CD14-positive monocyte (primary cell): ENCODE data around the gene CD226. TPM values are rescaled to one million over a fixed set of nuclear protein-coding genes. Genes with fewer than 3 reads are reported as not detected.
"Not testable (repeated sequence)": the region's sequence is repeated elsewhere in the genome, so short reads cannot be mapped to it uniquely, and the experiment has no call there.

Source experiments
- DNase-seq, 3 donors: peaks; one replicate each; pipeline ENCODE4 v3.0.0-alpha.2; 2011 to 2022
- H2AFZ ChIP-seq: 2 replicates; pipeline ENCODE4 v1.6.0; 2012; ENCODE audit warnings: mild to moderate bottlenecking, low read depth, low read length, inconsistent platforms; ENCODE audit not compliant: insufficient read depth, poor library complexity, severe bottlenecking
- H3K27ac ChIP-seq, 2 donors: 1 replicate in 1 of 2; 2 replicates in 1 of 2; pipeline ENCODE4 v1.5.1; 2012 to 2013; ENCODE audit warnings: low read length in 2 of 2, control low read depth in 1 of 2, inconsistent platforms in 1 of 2, low read depth in 1 of 2, mild to moderate bottlenecking in 1 of 2
- H3K27me3 ChIP-seq, 2 donors: one replicate each; pipeline versions ENCODE4 v1.6.0 to v1.6.1; 2011 to 2013; ENCODE audit warnings: low read length in 2 of 2; ENCODE audit not compliant: control insufficient read depth in 2 of 2, insufficient read depth in 2 of 2
- H3K36me3 ChIP-seq, 2 donors: replicated peaks in 1 of 2; 1 replicate in 1 of 2; 2 replicates in 1 of 2; pipeline versions ENCODE4 v1.5.1 to v1.6.1; 2012 to 2013; ENCODE audit warnings: low read length in 2 of 2, control low read depth in 1 of 2, inconsistent platforms in 1 of 2, mild to moderate bottlenecking in 1 of 2; ENCODE audit not compliant: insufficient read depth in 2 of 2, control insufficient read depth in 1 of 2
- H3K4me1 ChIP-seq, 2 donors: 1 replicate in 1 of 2; 2 replicates in 1 of 2; pipeline versions ENCODE4 v1.5.1 to v1.6.1; 2012 to 2013; ENCODE audit warnings: low read length in 2 of 2, control low read depth in 1 of 2, inconsistent platforms in 1 of 2, mild to moderate bottlenecking in 1 of 2, moderate library complexity in 1 of 2; ENCODE audit not compliant: insufficient read depth in 2 of 2, control insufficient read depth in 1 of 2
- H3K4me2 ChIP-seq: replicated peaks from 2 replicates; pipeline ENCODE3; 2012; ENCODE audit warnings: low read length, moderate library complexity, mild to moderate bottlenecking; ENCODE audit not compliant: poor library complexity, severe bottlenecking; ENCODE audit errors: extremely low read depth
- H3K4me3 ChIP-seq, 3 experiments: fragments of 200-600 bp in 1 of 3; sonication (generic) in 1 of 3; replicated peaks in 1 of 3; 1 replicate in 2 of 3; 2 replicates in 1 of 3; pipeline ENCODE4 v1.5.1; 2011 to 2013; ENCODE audit warnings: low read length in 3 of 3, mild to moderate bottlenecking in 3 of 3, control low read depth in 2 of 3, low read depth in 2 of 3, inconsistent platforms in 1 of 3, moderate library complexity in 1 of 3
- H3K79me2 ChIP-seq: 2 replicates; pipeline ENCODE4 v1.6.0; 2012; ENCODE audit warnings: mild to moderate bottlenecking, control low read depth, inconsistent platforms, low read length, moderate library complexity; ENCODE audit not compliant: insufficient read depth
- H3K9ac ChIP-seq: 2 replicates; pipeline ENCODE4 v1.6.0; 2017; ENCODE audit warnings: low read length, mild to moderate bottlenecking; ENCODE audit not compliant: insufficient read depth, poor library complexity, severe bottlenecking
- H3K9me3 ChIP-seq, 2 donors: replicated peaks in 1 of 2; 1 replicate in 1 of 2; 2 replicates in 1 of 2; pipeline versions ENCODE4 v1.5.1 to v1.6.1; 2012 to 2013; ENCODE audit warnings: low read length in 2 of 2, control low read depth in 1 of 2; ENCODE audit not compliant: control insufficient read depth in 1 of 2, insufficient read depth in 1 of 2
- H4K20me1 ChIP-seq: 2 replicates; pipeline ENCODE4 v1.6.0; 2012; ENCODE audit warnings: mild to moderate bottlenecking, low read length, control low read depth, moderate library complexity; ENCODE audit not compliant: insufficient read depth
- H3K27ac Mint-ChIP-seq, 7 donors: one replicate each; pipeline ENCODE4 v1.8.0; 2020; ENCODE audit warnings: mild to moderate bottlenecking in 7 of 7, mixed read lengths in 7 of 7, moderate library complexity in 6 of 7, inconsistent platforms in 2 of 7
- H3K27me3 Mint-ChIP-seq, 3 donors: one replicate each; pipeline ENCODE4 v1.8.0; 2021 to 2022; ENCODE audit warnings: low read depth in 3 of 3, mild to moderate bottlenecking in 3 of 3, mixed read lengths in 3 of 3, moderate library complexity in 3 of 3, inconsistent platforms in 1 of 3
- H3K36me3 Mint-ChIP-seq, 2 donors: one replicate each; pipeline ENCODE4 v1.8.0; 2020; ENCODE audit warnings: mixed read lengths in 2 of 2, inconsistent platforms in 1 of 2, mild to moderate bottlenecking in 1 of 2
- H3K4me1 Mint-ChIP-seq: one replicate; pipeline ENCODE4 v1.8.0; 2020; ENCODE audit warnings: mild to moderate bottlenecking, mixed read lengths
- H3K4me3 Mint-ChIP-seq, 2 donors: one replicate each; pipeline ENCODE4 v1.8.0; 2020; ENCODE audit warnings: mild to moderate bottlenecking in 2 of 2, mixed read lengths in 2 of 2, moderate library complexity in 1 of 2
- H3K9me3 Mint-ChIP-seq, 7 donors: one replicate each; pipeline ENCODE4 v1.8.0; 2020 to 2022; ENCODE audit warnings: mixed read lengths in 7 of 7, mild to moderate bottlenecking in 6 of 7, moderate library complexity in 6 of 7, inconsistent platforms in 2 of 7
- WGBS: methylation state at CpG from one replicate; pipeline ENCODE4 v1.1.5; 2013; ENCODE audit warnings: missing lambda C conversion rate; ENCODE audit not compliant: insufficient coverage; 5-methylcytosine and 5-hydroxymethylcytosine counted together
- intact Hi-C, 2 donors: fragments of 100-400 bp; cut with micrococcal nuclease; formaldehyde crosslinking; loops; one replicate each; pipeline versions ENCODE4 v1.15.0 to v1.15.1; 2023
- polyA plus RNA-seq, 3 donors: library from polyadenylated mRNA; depleted of rRNA in 1 of 3; unstranded in 2 of 3; stranded (reverse) in 1 of 3; fragments of 300-500 nt in 2 of 3; fragments of >200 nt in 1 of 3; fragmentation: Illumina TruSeq in 2 of 3; gene quantifications; 1 replicate in 2 of 3; 2 replicates in 1 of 3; pipeline ENCODE4 v1.2.3, GENCODE V29; 2012 to 2021
- TF ChIP-seq, protein P1 (sequence below): fragments of 200-600 bp; IDR thresholded peaks from one replicate; pipeline ENCODE4 v1.8.0; 2022; ENCODE audit warnings: antibody characterized with exemption, mild to moderate bottlenecking

The CD226 gene
- polyA plus RNA-seq, 3 donors, result 0.53 to 1.1 (median 0.65) TPM

DNA sequence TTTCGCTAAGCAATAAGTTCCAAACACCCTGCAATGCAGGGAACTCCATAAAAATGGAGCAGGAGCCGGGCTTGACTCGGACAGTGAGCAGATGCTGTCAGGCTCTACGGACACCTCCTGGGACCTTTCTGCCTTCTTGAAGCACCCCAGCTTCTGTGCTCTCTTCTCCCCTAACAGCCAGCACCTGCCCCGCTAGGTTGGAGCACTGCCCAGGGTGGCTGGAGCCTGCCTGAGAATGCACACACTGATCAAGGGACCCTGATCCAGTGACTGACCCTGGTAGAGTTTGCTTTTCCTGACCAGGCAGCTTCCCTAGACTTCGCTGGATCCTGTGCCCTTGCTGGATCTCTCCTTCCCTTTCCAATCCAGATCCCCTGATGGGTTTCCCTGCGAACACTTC is 40.9 kb downstream of the CD226 start:
- DNase-seq, result no peak
- no peak overlapping the region for H2AFZ ChIP-seq
- H3K36me3 Mint-ChIP-seq, result no peaks in the 10 kb centered on the region
- WGBS, result 91% methylated on average over 6 of the region's 7 CpGs
- H3K4me1 ChIP-seq, result no peaks in the 10 kb centered on the region
- H3K27ac ChIP-seq, result no peak overlapping the region
- no peaks in the 10 kb centered on the region for H3K36me3 ChIP-seq
- H3K9ac ChIP-seq, result no peak overlapping the region
- H3K9me3 ChIP-seq, result no peaks in the 10 kb centered on the region
- no peaks in the 10 kb centered on the region for H3K27me3 ChIP-seq
- no peaks in the 10 kb centered on the region for H3K4me1 Mint-ChIP-seq
- intact Hi-C loops, result no loop called here
- peaks cover 0 to 3% (median 0%) of the 10 kb centered on the region in 7 donors for H3K9me3 Mint-ChIP-seq
- no peaks in the 10 kb centered on the region for H3K79me2 ChIP-seq
- no peak overlapping the region for H3K27ac Mint-ChIP-seq
- H3K4me2 ChIP-seq, result no peak overlapping the region
- TF ChIP-seq, protein P1, sequence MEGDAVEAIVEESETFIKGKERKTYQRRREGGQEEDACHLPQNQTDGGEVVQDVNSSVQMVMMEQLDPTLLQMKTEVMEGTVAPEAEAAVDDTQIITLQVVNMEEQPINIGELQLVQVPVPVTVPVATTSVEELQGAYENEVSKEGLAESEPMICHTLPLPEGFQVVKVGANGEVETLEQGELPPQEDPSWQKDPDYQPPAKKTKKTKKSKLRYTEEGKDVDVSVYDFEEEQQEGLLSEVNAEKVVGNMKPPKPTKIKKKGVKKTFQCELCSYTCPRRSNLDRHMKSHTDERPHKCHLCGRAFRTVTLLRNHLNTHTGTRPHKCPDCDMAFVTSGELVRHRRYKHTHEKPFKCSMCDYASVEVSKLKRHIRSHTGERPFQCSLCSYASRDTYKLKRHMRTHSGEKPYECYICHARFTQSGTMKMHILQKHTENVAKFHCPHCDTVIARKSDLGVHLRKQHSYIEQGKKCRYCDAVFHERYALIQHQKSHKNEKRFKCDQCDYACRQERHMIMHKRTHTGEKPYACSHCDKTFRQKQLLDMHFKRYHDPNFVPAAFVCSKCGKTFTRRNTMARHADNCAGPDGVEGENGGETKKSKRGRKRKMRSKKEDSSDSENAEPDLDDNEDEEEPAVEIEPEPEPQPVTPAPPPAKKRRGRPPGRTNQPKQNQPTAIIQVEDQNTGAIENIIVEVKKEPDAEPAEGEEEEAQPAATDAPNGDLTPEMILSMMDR, result no peak
- no peak overlapping the region for H3K4me3 Mint-ChIP-seq
- H3K4me3 ChIP-seq, result no peak overlapping the region
- H3K27me3 Mint-ChIP-seq, result no peaks in the 10 kb centered on the region
- H4K20me1 ChIP-seq, result no peaks in the 10 kb centered on the region

DNA sequence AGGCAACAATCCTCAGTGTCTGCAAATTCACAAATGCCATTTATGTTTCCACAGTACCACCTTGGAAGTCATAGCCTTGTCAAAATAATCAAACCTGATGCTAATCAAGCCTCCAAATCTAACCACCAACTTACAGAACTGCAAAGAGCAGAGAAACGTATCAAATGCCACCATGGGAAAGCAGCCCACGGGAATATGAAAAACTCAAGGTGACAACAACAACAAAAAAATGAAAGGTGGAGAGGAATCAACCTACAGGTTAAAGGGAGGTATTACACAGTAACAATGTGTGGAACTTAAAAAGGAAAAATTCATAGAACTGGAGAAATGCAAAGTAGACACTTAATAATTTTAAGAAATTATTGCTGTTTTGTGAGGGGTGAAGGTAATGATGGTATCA is 46.7 kb downstream of the CD226 start:
- Mint-ChIP-seq H3K27ac (no peak overlapping the region), H3K9me3 (peaks cover 0 to 4% (median 2%) of the 10 kb centered on the region in 7 donors), H3K4me1 (peaks cover 12% of the 10 kb centered on the region), H3K36me3 (no peaks in the 10 kb centered on the region), H3K4me3 (no peak overlapping the region), H3K27me3 (no peaks in the 10 kb centered on the region)
- H3K4me1 ChIP-seq, result peaks cover 0 to 5% of the 10 kb centered on the region in 2 donors
- no peak overlapping the region for H3K27ac ChIP-seq
- no CpG with 5 or more reads among the region's 2 CpGs for WGBS
- no peak for DNase-seq
- no peaks in the 10 kb centered on the region for H3K9me3 ChIP-seq
- H3K4me2 ChIP-seq, result no peak overlapping the region
- no peaks in the 10 kb centered on the region for H3K27me3 ChIP-seq
- H3K9ac ChIP-seq, result no peak overlapping the region
- TF ChIP-seq, protein P1, result peak; percentile 15
- no peak overlapping the region for H3K4me3 ChIP-seq
- H3K36me3 ChIP-seq, result no peaks in the 10 kb centered on the region
- H2AFZ ChIP-seq, result no peak overlapping the region
- no peaks in the 10 kb centered on the region for H4K20me1 ChIP-seq
- H3K79me2 ChIP-seq, result no peaks in the 10 kb centered on the region
- intact Hi-C loops, result no loop called here

DNA sequence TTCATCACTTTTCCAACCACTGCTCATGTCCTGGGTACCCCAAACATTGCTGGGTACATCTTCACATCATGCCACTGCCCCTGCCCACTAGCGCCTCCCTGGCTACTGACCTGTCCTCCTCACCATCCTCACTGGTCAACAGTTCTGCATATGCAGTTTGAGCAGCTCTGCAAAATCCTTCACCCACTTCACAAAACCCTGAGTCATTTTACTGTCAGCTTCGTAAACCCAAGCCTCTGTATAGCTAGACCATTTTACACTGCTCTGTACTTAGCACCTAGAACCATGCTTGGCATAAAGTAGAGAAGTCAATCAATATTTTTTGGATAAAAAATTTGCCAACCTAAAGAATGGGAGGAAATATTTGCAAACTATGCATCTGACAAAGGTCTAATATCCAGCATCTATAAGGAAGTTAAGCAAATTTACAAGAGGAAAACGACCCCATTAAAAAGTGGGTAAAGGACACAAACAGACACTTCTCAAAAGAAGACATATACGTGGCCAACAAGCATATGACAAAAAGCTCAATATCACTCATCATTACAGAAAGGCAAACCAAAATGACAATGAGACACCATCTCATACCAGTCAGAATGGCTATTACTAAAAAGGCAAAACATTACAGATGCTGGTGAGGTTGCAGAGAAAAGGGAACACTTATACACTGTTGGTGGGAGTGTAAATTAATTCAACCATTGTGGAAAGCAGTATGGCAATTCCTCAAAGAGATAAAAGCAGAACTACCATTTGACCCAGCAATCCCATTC is 48.3 kb downstream of the CD226 start:
- H2AFZ ChIP-seq, H3K4me3 ChIP-seq, DNase-seq, H3K27me3 Mint-ChIP-seq, H3K4me3 Mint-ChIP-seq, H3K27ac ChIP-seq, H4K20me1 ChIP-seq, H3K4me2 ChIP-seq, H3K27ac Mint-ChIP-seq, H3K36me3 ChIP-seq, H3K27me3 ChIP-seq, H3K9me3 Mint-ChIP-seq, intact Hi-C loops, H3K4me1 ChIP-seq, H3K9me3 ChIP-seq, H3K9ac ChIP-seq, H3K36me3 Mint-ChIP-seq, H3K79me2 ChIP-seq: not testable (repeated sequence)
- 96% methylated on average over 2 of the region's 4 CpGs for WGBS
- peaks cover 12% of the 10 kb centered on the region for H3K4me1 Mint-ChIP-seq
